GM03348 (cell line): ENCODE results near the gene ANKRD30B.
"Not testable (repeated sequence)": the region's sequence is repeated elsewhere in the genome, so short reads cannot be mapped to it uniquely, and the experiment has no call there.

Experiments used
- DNase-seq: peaks from one replicate; pipeline ENCODE4 v3.0.0; 2012; ENCODE audit warnings: low spot score

ANKRD30B gene

DNA sequence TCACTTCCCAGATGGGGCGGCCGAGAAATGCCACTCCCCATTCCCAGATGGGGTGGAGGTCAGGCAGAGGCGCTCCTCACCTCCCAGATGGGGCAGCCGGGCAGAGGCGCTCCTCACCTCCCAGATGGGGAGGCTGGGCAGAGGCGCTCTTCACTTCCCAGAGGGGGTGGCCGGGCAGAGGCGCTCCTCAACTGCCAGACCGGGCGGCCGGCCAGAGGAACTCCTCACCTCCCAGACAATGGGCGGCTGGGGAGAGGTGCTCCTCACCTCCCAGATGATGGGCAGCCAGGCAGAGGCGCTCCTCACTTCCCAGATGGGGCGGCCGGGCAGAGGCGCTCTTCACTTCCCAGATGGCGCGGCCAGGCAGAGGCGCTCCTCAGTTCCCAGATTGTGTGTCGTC lies 108.3 kb downstream of the ANKRD30B start:
- not testable (repeated sequence) for DNase-seq

DNA sequence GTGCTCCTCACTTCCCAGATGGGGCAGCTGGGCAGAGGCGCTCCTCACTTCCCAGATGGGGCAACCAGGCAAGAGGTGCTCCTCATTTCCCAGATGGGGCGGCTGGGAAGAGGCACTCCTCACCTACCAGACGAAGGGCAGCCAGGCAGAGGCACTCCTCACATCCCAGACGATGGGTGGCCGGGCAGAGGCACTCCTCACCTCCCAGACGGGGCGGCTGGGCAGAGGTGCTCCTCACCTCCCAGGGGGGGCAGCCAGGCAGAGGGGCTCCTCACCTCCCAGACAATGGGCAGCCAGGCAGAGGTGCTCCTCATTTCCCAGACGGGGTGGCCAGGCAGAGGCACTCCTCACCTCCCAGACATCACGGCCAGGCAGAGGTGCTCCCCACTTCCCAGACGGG lies 110.5 kb downstream of the ANKRD30B start:
- DNase-seq, result not testable (repeated sequence)

DNA sequence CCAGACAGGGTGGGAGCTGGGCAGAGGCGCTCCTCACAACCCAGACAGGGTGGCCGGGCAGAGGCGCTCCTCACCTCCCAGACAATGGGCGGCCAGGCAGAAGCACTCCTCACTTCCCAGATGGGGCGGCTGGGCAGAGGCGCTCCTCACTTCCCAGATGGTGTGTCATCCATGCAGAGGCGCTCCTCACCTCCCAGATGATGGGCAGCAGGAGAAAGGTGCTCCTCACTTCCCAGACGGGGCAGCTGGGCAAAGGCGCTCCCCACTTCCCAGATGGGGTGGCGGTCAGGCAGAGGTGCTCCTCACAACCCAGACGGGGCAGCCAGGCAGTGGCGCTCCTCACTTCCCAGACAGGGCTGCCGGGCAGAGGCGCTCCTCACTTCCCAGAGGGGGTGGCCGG lies 112.0 kb downstream of the ANKRD30B start:
- DNase-seq, result not testable (repeated sequence)

DNA sequence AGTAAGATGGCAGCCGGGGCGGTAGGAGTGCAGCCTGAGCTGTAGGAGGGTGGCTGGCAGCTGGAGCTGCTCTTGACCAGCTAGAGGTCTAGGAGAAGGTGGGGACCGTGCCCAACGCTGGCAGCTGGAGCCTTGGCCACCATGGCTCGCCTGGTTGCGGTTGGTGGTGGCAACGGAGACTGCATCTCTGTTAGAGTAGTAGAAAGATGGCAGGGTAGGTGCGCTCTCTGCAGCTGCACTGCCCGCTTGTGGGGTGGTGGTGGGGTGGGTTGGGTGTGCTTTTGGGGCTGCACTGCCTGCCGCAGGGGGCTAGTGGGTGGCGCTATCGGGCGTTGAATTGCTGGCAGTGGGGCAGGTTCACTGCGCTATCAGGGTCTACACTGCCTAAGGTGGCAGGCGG lies 118.5 kb downstream of the ANKRD30B start:
- not testable (repeated sequence) for DNase-seq

- not testable (repeated sequence) for DNase-seq
Observed at GRCh38 chr18:14867988-14868387, 120.0 kb downstream of the ANKRD30B start.

- not testable (repeated sequence) for DNase-seq
Observed at GRCh38 chr18:14868825-14869224, 120.9 kb downstream of the ANKRD30B start.

DNA sequence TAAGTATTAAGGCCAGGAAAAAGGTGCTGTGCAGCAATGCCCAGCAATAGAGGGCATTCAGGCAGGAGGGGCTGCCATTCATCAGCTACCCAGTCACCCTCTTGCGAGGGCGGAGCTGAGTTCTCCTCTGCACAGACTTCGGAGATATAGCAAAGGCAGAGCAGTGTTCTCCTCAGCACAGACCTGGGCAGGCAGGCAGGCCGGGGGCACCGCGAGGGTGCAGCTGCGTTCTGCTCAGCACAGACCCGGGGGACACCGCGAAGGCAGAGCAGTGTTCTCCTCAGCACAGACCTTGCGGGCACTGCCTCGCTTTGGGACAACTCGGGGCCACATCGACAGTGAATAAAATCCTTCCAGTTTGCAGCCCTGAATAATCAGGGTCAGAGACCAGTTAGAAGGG lies 130.9 kb downstream of the ANKRD30B start:
- DNase-seq, result not testable (repeated sequence)

DNA sequence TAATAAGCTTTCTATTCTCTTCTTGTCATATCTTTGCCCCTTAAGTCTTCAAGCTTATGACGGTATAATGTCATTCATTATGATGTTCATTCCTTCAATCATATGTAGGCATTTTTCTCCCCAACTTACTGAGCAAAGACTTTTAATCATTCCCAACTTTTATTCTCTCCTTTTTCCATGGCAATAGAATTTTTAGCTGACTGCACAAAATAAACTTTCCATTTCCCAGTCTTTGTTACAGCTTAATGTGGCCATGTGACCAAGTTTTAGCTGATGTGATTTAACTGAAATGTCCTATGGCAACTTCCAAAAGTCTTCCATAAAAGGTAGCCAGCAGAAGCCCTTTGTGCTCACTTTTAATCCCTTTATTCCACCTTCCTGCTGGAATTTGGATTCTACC lies 152.5 kb downstream of the ANKRD30B start:
- DNase-seq, result no peak
